ENCODE measurements around the gene UPF1.

Gene UPF1

GRCh38 chr19:18853755-18854427 lies 22.1 kb downstream of the UPF1 start:
- no peak for DNase-seq (ENCODE audit: extremely low spot score, insufficient read length, low read depth)
- FAIRE-seq = no peak

DNA sequence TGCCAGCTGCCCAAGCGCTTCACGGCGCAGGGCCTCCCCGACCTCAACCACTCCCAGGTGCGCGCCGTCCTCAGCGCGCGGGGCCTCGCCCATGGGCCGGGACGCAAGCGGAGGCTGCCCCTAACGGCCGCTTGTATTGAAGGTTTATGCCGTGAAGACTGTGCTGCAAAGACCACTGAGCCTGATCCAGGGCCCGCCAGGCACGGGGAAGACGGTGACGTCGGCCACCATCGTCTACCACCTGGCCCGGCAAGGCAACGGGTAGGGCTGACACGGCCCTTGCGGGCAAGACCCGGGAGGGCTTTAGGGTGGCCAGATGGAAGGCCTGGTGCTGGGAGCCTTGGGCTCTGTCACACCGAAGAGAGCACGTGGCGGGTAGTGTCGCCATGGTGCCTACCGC lies 23.2 kb downstream of the UPF1 start:
- FAIRE-seq = no peak
- no peak for DNase-seq (ENCODE audit: extremely low spot score, insufficient read length, low read depth)

GRCh38 chr19:18855647-18856384 lies 24.1 kb downstream of the UPF1 start:
- FAIRE-seq (no peak), DNase-seq (ENCODE audit: extremely low spot score, insufficient read length, low read depth) (no peak)

GRCh38 chr19:18856385-18857126 lies 24.8 kb downstream of the UPF1 start:
- no peak for DNase-seq (ENCODE audit: extremely low spot score, insufficient read length, low read depth)
- no peak for FAIRE-seq

DNA sequence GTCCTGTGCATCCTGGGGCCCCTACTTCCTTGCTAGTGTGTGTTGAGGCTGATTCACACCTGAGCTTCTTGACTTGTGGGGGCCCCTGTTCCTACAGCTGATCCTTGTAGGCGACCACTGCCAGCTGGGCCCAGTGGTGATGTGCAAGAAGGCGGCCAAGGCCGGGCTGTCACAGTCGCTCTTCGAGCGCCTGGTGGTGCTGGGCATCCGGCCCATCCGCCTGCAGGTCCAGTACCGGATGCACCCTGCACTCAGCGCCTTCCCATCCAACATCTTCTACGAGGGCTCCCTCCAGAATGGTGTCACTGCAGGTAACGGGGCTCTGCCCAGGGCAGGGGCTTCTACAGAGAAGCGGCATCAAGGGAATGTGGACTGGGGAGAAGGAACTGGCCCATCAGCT lies 25.5 kb downstream of the UPF1 start:
- FAIRE-seq (no peak), DNase-seq (ENCODE audit: extremely low spot score, insufficient read length, low read depth) (no peak)

- FAIRE-seq (no peak), DNase-seq (ENCODE audit: extremely low spot score, insufficient read length, low read depth) (no peak)
These were observed 27.3 kb downstream of the UPF1 start for GRCh38 chr19:18858906-18859646.

DNA sequence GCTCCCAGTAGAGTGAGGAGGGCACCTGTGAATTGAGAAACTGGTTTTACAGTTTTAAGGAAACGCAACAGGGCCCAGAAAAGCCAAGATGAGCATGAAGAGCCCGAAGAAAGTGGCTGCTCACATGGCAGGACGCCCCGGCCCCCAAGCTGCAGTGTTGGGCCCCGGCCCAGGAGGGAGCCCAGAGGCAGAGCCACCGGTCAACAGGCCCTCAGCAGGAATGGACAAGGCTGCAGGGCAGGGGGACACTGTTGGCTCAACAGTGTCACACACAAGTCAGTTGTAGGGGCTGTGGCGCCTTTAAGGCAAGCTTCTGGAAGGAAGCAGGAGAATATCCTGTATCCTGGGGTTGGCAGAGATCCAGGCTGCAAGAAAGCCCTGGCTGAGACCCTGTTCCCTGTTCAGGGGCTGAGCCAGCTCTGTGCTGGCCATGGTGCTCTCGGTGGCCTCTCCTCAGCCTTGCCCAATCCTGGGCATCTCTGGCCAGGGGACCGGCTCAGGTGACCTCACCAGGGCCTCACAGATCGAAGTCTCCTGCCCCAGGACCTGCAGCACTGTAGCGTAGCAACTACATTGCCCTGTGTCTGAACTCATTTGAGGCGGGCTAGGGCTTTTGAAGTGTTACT lies 28.0 kb downstream of the UPF1 start:
- no peak for DNase-seq (ENCODE audit: extremely low spot score, insufficient read length, low read depth)
- no peak for FAIRE-seq

DNA sequence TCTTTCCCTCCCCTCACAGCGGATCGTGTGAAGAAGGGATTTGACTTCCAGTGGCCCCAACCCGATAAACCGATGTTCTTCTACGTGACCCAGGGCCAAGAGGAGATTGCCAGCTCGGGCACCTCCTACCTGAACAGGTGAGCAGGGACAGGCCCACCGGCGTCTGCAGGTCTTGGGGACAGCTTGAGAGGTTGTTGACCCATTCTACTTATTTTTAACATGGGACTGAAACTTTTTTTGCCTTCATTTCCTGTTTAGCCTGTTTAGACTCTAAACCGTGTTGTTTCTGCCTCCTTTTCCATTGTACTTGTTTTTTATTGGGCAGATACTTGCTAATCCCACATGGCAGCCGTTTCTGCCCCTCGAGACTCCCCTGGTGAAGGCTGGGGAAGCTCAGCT lies 28.5 kb downstream of the UPF1 start:
- no peak for FAIRE-seq
- DNase-seq (ENCODE audit: extremely low spot score, insufficient read length, low read depth) = no peak

GRCh38 chr19:18860725-18861124 lies 29.0 kb downstream of the UPF1 start:
- no peak for DNase-seq (ENCODE audit: extremely low spot score, insufficient read length, low read depth)

DNA sequence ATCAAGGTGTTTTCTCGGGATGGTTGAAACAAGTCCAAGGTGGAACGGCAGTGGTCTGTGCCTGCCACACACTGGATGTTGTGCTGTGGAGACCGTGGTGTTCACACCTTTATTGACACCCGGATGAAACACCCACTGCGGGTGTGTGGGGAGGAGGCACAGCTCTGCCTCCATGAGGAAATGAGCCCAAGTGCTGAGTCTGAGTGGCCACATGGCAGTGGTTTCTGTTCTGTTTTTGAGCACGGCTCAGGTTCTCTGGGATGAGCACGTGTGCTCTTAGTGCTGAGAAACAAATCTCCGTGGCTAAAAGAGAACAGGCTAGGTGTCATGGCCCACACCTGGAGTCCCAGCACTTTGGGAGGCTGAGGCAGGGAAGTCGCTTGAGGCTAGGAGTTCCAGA lies 29.5 kb downstream of the UPF1 start:
- FAIRE-seq = peak; percentile 86
- DNase-seq (ENCODE audit: extremely low spot score, insufficient read length, low read depth) = no peak

More at GRCh38 chr19:18860725-18861124, 29.0 kb downstream of the UPF1 start:
- no peak for FAIRE-seq

DNA sequence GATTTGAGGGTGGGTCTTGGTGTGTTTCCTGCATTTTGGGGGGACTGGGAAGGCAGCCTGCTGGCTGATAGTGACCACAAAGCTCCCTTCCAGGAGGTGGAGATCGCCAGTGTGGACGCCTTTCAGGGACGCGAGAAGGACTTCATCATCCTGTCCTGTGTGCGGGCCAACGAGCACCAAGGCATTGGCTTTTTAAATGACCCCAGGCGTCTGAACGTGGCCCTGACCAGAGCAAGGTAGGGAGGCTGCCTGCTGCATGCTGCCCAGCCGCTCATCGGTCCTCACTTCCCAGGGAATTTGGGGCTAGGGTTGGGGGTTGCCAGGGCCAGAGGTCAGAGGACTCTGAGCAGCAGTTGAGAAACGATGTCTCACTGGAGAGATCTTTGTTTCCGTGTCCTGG lies 30.2 kb downstream of the UPF1 start:
- no peak for FAIRE-seq
- no peak for DNase-seq (ENCODE audit: extremely low spot score, insufficient read length, low read depth)

- FAIRE-seq = no peak
These were observed 31.4 kb downstream of the UPF1 start for GRCh38 chr19:18862976-18863842.

DNA sequence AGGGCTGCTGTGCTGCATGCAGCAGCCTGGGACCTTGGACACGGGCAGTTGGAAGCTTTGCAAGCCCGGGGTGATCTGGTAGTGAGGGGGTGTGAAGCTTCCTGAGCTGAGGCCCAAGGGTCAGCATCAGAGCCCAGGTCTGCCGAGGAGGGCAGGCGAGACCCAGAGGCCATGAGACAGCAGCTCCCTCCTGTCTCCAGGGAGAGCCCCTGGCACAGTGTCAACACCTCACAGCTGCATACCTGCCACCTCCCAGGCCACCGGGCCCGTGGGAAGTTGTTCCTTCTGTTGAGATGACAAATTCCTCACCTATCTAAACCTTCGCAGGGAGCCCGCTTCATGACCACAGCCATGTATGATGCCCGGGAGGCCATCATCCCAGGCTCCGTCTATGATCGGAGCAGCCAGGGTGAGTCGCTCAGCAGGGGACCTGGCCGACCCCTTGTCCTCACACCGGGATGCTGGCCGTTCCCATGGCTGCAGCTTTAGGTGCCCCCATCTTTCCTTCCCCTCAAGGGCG lies 32.1 kb downstream of the UPF1 start:
- FAIRE-seq (no peak), DNase-seq (ENCODE audit: extremely low spot score, insufficient read length, low read depth) (no peak)

More at GRCh38 chr19:18862976-18863842, 31.4 kb downstream of the UPF1 start:
- no peak for DNase-seq (ENCODE audit: extremely low spot score, insufficient read length, low read depth)

DNA sequence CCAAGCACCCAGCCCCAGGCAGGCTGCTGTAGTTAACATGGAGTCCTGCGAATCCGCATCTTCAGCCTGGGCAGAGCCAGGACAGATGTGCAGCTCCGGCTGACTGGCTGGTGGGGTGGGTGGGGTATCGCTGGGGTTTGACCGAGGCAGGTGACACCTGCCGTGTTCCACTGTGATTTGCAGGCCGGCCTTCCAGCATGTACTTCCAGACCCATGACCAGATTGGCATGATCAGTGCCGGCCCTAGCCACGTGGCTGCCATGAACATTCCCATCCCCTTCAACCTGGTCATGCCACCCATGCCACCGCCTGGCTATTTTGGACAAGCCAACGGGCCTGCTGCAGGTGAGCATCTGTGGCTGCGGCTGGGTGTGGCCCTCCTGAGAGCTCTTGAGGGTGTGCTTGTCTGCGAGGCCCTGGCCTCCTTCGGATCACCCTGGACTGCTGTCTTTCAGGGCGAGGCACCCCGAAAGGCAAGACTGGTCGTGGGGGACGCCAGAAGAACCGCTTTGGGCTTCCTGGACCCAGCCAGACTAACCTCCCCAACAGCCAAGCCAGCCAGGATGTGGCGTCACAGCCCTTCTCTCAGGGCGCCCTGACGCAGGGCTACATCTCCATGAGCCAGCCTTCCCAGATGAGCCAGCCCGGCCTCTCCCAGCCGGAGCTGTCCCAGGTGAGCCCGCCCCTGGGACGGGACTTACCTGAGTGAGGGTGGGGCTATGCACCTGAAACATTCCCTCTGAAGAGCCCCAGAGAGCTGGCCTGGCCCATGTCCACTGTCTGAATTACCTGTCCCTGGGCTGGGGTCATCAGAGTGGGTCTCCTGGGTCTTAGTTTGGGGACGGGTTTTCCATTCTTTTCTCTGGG lies 33.6 kb downstream of the UPF1 start:
- no peak for FAIRE-seq

GRCh38 chr19:18865973-18866799 lies 34.4 kb downstream of the UPF1 start:
- DNase-seq (ENCODE audit: extremely low spot score, insufficient read length, low read depth) (peak; percentile 82), FAIRE-seq (peak; percentile 59)

More for the DNA sequence above, 33.6 kb downstream of the UPF1 start:
- DNase-seq (ENCODE audit: extremely low spot score, insufficient read length, low read depth) = no peak

DNA sequence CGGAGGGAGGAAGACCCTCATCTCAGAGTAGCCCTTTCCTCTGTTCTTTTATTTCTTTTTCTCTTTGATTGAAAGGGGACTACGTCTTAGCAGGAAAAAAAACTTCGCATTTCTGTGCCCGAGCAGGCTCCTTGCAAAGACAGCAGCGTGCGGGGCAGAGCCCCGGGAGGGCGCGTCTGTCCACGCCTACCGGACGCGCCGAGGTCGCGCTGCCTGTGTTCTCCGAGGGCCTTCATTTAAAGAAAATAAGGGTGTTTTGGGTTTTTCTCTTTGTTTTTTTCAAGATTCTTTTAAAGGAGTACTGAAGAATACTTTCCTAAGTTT lies 35.0 kb downstream of the UPF1 start:
- FAIRE-seq = no peak

GRCh38 chr19:18867199-18867598 lies 35.4 kb downstream of the UPF1 start:
- FAIRE-seq (no peak), DNase-seq (ENCODE audit: extremely low spot score, insufficient read length, low read depth) (no peak)

More for the DNA sequence above, 35.0 kb downstream of the UPF1 start:
- DNase-seq (ENCODE audit: extremely low spot score, insufficient read length, low read depth) = no peak
